SK-N-SH (cell line): ENCODE data around the gene XRCC3. TPM values are rescaled to one million over a fixed set of nuclear protein-coding genes. Genes with fewer than 3 reads are reported as not detected.

Source experiments
- CTCF ChIA-PET: fragments of 300-600, 350-600 bp; formaldehyde crosslinking; extraction: SDS; loops from one replicate; lab custom pipeline; 2021; lab: Yijun Ruan, JAX
- POLR2A ChIA-PET: fragments of 350-600 bp; sonication (Branson Sonifier 250); formaldehyde crosslinking; extraction: SDS; loops from one replicate; lab custom pipeline; 2020; ENCODE audit warnings: antibody characterized with exemption, inconsistent platforms; lab: Yijun Ruan, JAX
- DNase-seq: peaks from one replicate; pipeline ENCODE4 v3.0.0; 2012
- H2AFZ ChIP-seq: fragments of 200-600 bp; sonication (generic); 2 replicates; pipeline ENCODE4 v1.8.1; 2016; ENCODE audit warnings: antibody characterized with exemption, mild to moderate bottlenecking, low read depth
- H3F3A ChIP-seq: fragments of 200-600 bp; sonication (generic); replicated peaks from 2 replicates; pipeline ENCODE3; 2016; ENCODE audit warnings: antibody characterized with exemption, mild to moderate bottlenecking; ENCODE audit not compliant: insufficient read depth
- H3K27ac ChIP-seq, 2 experiments: fragments of 200-500 bp in 1 of 2; fragments of 200-600 bp in 1 of 2; sonication (Bioruptor generic) in 1 of 2; sonication (generic), shearing (Covaris generic) in 1 of 2; 2 replicates each; pipeline versions ENCODE4 v1.5.1 to v1.6.1; 2014 to 2016; ENCODE audit warnings: low read depth in 2 of 2, inconsistent platforms in 1 of 2, low read length in 1 of 2, mild to moderate bottlenecking in 1 of 2, mixed read lengths in 1 of 2
- H3K27me3 ChIP-seq: fragments of 200-600 bp; sonication (generic), shearing (Covaris generic); 2 replicates; pipeline ENCODE4 v1.6.1; 2016; ENCODE audit warnings: mixed run types; ENCODE audit not compliant: insufficient read depth
- H3K36me3 ChIP-seq, 2 experiments: fragments of 200-500 bp in 1 of 2; fragments of 200-600 bp in 1 of 2; sonication (Bioruptor generic) in 1 of 2; sonication (generic) in 1 of 2; replicated peaks in 1 of 2; 2 replicates each; pipeline versions ENCODE3 to v1.5.1; 2014 to 2016; ENCODE audit warnings: low read length in 1 of 2, mild to moderate bottlenecking in 1 of 2; ENCODE audit not compliant: insufficient read depth in 2 of 2, control insufficient read depth in 1 of 2
- H3K4me1 ChIP-seq, 2 experiments: fragments of 200-500 bp in 1 of 2; fragments of 200-600 bp in 1 of 2; sonication (Bioruptor generic) in 1 of 2; sonication (generic), shearing (Covaris generic) in 1 of 2; 2 replicates each; pipeline versions ENCODE4 v1.5.1 to v1.6.1; 2014 to 2016; ENCODE audit warnings: low read depth in 1 of 2, low read length in 1 of 2, mixed run types in 1 of 2; ENCODE audit not compliant: insufficient read depth in 2 of 2, control insufficient read depth in 1 of 2
- H3K4me2 ChIP-seq: fragments of 200-600 bp; sonication (generic), shearing (Covaris generic); 2 replicates; pipeline ENCODE4 v1.6.1; 2017; ENCODE audit warnings: mixed run types
- H3K4me3 ChIP-seq, 2 experiments: fragments of 200-500 bp in 1 of 2; fragments of 200-600 bp in 1 of 2; sonication (Bioruptor generic) in 1 of 2; sonication (generic), shearing (Covaris generic) in 1 of 2; 2 replicates each; pipeline versions ENCODE4 v1.5.1 to v1.8.1; 2014 to 2016; ENCODE audit warnings: low read depth in 2 of 2, inconsistent platforms in 1 of 2, low read length in 1 of 2, mild to moderate bottlenecking in 1 of 2, mixed read lengths in 1 of 2, moderate library complexity in 1 of 2
- H3K79me2 ChIP-seq: fragments of 200-600 bp; sonication (generic); 2 replicates; pipeline ENCODE4 v1.8.1; 2017; ENCODE audit warnings: mild to moderate bottlenecking; ENCODE audit not compliant: insufficient read depth
- H3K9ac ChIP-seq: fragments of 200-600 bp; sonication (generic); 2 replicates; pipeline ENCODE4 v1.6.1; 2017; ENCODE audit warnings: mixed run types
- H3K9me2 ChIP-seq: fragments of 200-600 bp; sonication (generic); 2 replicates; pipeline ENCODE4 v1.6.1; 2017; ENCODE audit warnings: mixed run types
- H3K9me3 ChIP-seq: fragments of 200-600 bp; sonication (generic); 2 replicates; pipeline ENCODE4 v1.6.1; 2017; ENCODE audit warnings: mixed run types, mild to moderate bottlenecking, moderate library complexity
- H4K20me1 ChIP-seq: fragments of 200-600 bp; sonication (generic); 2 replicates; pipeline ENCODE4 v1.6.1; 2017; ENCODE audit warnings: mild to moderate bottlenecking, mixed run types; ENCODE audit not compliant: insufficient read depth
- CHD2 ChIP-seq: fragments of 150-350 bp; IDR thresholded peaks from 2 replicates; pipeline ENCODE4 v1.6.1; 2018; ENCODE audit warnings: low read length; ENCODE audit not compliant: partially characterized antibody
- ELF1 ChIP-seq: IDR thresholded peaks from 2 replicates; pipeline ENCODE4 v1.4.0; 2012
- EP300 ChIP-seq, 2 experiments: IDR thresholded peaks; 2 replicates each; pipeline versions ENCODE4 v1.4.0 to v1.6.1; 2012; ENCODE audit warnings: borderline replicate concordance in 1 of 2, low read depth in 1 of 2, low read length in 1 of 2
- EZH2phosphoT487 ChIP-seq: fragments of 200-600 bp; sonication (generic); IDR thresholded peaks from 2 replicates; pipeline ENCODE4 v1.6.1; 2017; ENCODE audit warnings: low read depth, mixed run types, mild to moderate bottlenecking, antibody characterized with exemption, moderate library complexity, borderline replicate concordance
- FOSL2 ChIP-seq: IDR thresholded peaks from 2 replicates; pipeline ENCODE4 v1.4.0; 2012; ENCODE audit warnings: low read depth, mild to moderate bottlenecking, moderate library complexity, borderline replicate concordance
- FOXJ3 ChIP-seq: sonication (generic); formaldehyde crosslinking; IDR thresholded peaks from 2 replicates; pipeline ENCODE4 v1.5.1; 2020; ENCODE audit warnings: mild to moderate bottlenecking, missing genetic modification reagents
- FOXM1 ChIP-seq: IDR thresholded peaks from 2 replicates; pipeline ENCODE4 v1.4.0; 2012; ENCODE audit warnings: low read depth, mild to moderate bottlenecking
- GABPA ChIP-seq: IDR thresholded peaks from 2 replicates; pipeline ENCODE4 v1.4.0; 2012; ENCODE audit warnings: low read depth, mild to moderate bottlenecking
- MXI1 ChIP-seq: IDR thresholded peaks from 2 replicates; pipeline ENCODE4 v1.6.1; 2012; ENCODE audit warnings: mild to moderate bottlenecking, low read depth, low read length, improper control_type of control experiment
- POLR2AphosphoS5 ChIP-seq: IDR thresholded peaks from 2 replicates; pipeline ENCODE4 v1.6.1; 2012; ENCODE audit warnings: low read depth, low read length
- RAD21 ChIP-seq: IDR thresholded peaks from 2 replicates; pipeline ENCODE4 v1.6.1; 2012; ENCODE audit warnings: mild to moderate bottlenecking, low read length
- RFX5 ChIP-seq: IDR thresholded peaks from 2 replicates; pipeline ENCODE4 v1.6.1; 2012; ENCODE audit warnings: mild to moderate bottlenecking, improper control_type of control experiment, low read length
- TAF1 ChIP-seq: IDR thresholded peaks from 2 replicates; pipeline ENCODE4 v1.6.1; 2012; ENCODE audit warnings: low read depth, mild to moderate bottlenecking, low read length, moderate library complexity, borderline replicate concordance
- TCF12 ChIP-seq: IDR thresholded peaks from 2 replicates; pipeline ENCODE4 v1.4.0; 2012
- TEAD4 ChIP-seq: IDR thresholded peaks from 2 replicates; pipeline ENCODE4 v1.4.0; 2012; ENCODE audit warnings: mild to moderate bottlenecking, borderline replicate concordance; ENCODE audit not compliant: insufficient read depth
- YY1 ChIP-seq: IDR thresholded peaks from 2 replicates; pipeline ENCODE4 v1.4.0; 2012; ENCODE audit warnings: low read depth, mild to moderate bottlenecking
- WGBS: methylation state at CpG from one replicate; pipeline ENCODE4 v1.1.6; 2017; ENCODE audit warnings: low lambda C conversion rate; 5-methylcytosine and 5-hydroxymethylcytosine counted together
- polyA plus RNA-seq, 3 experiments: library from polyadenylated mRNA; depleted of rRNA; stranded (reverse); fragments of >200 nt; gene quantifications; 2 replicates each; pipeline ENCODE4 v1.2.3, GENCODE V29; 2012
- TF ChIP-seq, protein P1 (sequence below): IDR thresholded peaks from 2 replicates; pipeline ENCODE4 v1.4.0; 2012; ENCODE audit warnings: low read depth, borderline replicate concordance
- TF ChIP-seq, protein P2 (sequence below): IDR thresholded peaks from 2 replicates; pipeline ENCODE4; 2012
- TF ChIP-seq, protein P3 (sequence below): fragments of 200-600 bp; sonication (generic); IDR thresholded peaks from 2 replicates; pipeline ENCODE4 v1.6.1; 2017; ENCODE audit warnings: antibody characterized with exemption, mild to moderate bottlenecking, moderate library complexity
- TF ChIP-seq, protein P4 (sequence below): fragments of 150-350 bp; IDR thresholded peaks from 2 replicates; pipeline ENCODE4 v1.6.1; 2016; ENCODE audit warnings: mild to moderate bottlenecking, low read depth, low read length

Gene XRCC3
- polyA plus RNA-seq, 1 of the 3 experiments (the other 2 are of a cell fraction) = 11.7 TPM

DNA sequence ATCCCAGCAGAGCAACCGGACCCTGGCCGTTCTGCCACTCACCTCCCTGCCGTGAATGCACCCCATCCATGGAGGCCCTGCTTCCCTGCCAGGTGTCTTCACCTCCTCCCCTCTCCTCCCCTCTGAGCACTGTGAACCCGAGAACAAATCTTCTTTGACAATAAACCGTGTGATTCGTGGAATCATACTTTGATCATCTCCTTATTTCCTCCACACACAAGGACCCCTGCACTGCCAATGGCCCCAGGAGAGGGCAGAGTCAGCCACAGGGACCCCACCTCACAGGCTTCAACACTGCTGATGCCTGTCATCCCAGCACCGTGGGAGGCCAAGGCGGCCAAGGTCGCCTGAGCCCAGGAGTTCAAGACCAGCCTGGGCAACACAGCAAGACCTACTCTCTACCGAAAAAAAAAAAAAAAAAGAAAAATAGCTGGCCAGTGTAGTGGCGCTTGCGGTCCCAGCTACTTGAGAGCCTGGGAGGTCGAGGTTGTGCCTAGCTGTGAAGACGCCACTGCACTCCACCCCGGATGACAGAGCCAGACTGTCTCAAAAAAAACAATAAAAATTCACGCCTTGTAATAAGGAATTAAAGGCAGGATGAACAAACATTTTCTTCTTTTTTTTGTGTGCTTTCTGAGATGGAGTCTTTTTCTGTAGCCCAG, 1.1 kb downstream of the XRCC3 start (continued):
- TF ChIP-seq, protein P1, sequence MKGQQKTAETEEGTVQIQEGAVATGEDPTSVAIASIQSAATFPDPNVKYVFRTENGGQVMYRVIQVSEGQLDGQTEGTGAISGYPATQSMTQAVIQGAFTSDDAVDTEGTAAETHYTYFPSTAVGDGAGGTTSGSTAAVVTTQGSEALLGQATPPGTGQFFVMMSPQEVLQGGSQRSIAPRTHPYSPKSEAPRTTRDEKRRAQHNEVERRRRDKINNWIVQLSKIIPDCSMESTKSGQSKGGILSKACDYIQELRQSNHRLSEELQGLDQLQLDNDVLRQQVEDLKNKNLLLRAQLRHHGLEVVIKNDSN = no peak
- no peak for TF ChIP-seq EP300 (IDR thresholded peaks at IDR 0.05; ENCODE audit: borderline replicate concordance in 1 of 2, low read depth in 1 of 2, low read length in 1 of 2)
- TF ChIP-seq RFX5 = no peak
- TF ChIP-seq, protein P2, sequence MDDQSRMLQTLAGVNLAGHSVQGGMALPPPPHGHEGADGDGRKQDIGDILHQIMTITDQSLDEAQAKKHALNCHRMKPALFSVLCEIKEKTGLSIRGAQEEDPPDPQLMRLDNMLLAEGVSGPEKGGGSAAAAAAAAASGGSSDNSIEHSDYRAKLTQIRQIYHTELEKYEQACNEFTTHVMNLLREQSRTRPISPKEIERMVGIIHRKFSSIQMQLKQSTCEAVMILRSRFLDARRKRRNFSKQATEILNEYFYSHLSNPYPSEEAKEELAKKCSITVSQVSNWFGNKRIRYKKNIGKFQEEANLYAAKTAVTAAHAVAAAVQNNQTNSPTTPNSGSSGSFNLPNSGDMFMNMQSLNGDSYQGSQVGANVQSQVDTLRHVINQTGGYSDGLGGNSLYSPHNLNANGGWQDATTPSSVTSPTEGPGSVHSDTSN = no peak
- TF ChIP-seq POLR2AphosphoS5 = no peak
- TF ChIP-seq, all 33 proteins: peak for 0

DNA sequence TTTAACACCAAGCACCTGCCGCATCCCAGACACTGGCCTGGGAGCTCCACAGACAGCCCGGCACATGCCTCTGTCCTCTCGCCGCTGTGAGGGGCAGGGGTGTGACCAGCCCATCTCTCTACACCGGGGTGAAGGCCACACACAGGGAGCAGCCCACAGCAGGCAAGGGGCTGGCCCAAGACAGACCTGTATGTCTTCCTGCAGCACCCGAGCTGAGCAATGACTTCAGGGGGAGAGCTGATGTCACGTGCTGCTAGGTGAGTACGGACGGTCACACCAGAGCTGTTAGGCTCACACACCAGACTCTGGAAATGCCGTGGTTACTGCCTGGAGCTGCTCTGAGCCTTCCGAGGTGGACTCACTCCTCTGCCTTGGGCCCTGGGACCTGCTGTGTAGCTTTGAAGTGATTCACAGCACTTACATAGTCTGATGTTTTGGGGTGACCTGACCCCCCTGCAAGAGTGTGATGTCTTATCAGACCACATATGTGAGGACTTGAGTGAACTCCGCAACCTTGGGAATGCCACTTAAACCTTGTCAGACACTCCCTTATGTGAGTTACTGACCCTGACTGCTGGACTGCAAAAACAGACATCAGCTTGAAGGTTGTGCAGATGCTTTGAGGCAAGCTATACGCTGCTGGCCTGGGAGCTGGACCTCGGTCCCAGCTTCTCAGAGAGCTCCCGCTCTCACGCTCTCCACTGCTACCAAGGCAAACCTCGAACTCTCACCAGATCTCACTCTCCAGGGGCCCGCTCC, 1.8 kb downstream of the XRCC3 start:
- Histone ChIP-seq H3K9ac (no peak overlapping the region; the same call in 1 of the 2 replicates), H3K4me2 (no peak overlapping the region), H3K9me2 (no peaks in the 10 kb centered on the region), H3K4me1 (peaks cover 11 to 39% of the 10 kb centered on the region in 2 experiments; a peak in 2 of 4 replicates), H3K27me3 (no peaks in the 10 kb centered on the region), H4K20me1 (peaks cover 14% of the 10 kb centered on the region; the same call in 1 of the 2 replicates), H3K79me2 (peaks cover 47% of the 10 kb centered on the region), H3F3A (no peaks in the 10 kb centered on the region), H2AFZ (no peak overlapping the region), H3K4me3 (no peak overlapping the region), H3K27ac (no peak overlapping the region)
- 96% methylated on average over 13 of the region's 18 CpGs for WGBS
- DNase-seq = no peak
- no peak for TF ChIP-seq RFX5
- TF ChIP-seq MXI1 = no peak
- TF ChIP-seq CHD2 = no peak
- TF ChIP-seq, protein P3, sequence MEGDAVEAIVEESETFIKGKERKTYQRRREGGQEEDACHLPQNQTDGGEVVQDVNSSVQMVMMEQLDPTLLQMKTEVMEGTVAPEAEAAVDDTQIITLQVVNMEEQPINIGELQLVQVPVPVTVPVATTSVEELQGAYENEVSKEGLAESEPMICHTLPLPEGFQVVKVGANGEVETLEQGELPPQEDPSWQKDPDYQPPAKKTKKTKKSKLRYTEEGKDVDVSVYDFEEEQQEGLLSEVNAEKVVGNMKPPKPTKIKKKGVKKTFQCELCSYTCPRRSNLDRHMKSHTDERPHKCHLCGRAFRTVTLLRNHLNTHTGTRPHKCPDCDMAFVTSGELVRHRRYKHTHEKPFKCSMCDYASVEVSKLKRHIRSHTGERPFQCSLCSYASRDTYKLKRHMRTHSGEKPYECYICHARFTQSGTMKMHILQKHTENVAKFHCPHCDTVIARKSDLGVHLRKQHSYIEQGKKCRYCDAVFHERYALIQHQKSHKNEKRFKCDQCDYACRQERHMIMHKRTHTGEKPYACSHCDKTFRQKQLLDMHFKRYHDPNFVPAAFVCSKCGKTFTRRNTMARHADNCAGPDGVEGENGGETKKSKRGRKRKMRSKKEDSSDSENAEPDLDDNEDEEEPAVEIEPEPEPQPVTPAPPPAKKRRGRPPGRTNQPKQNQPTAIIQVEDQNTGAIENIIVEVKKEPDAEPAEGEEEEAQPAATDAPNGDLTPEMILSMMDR = no peak
- no peak for TF ChIP-seq GABPA
- no peak for TF ChIP-seq TCF12
- TF ChIP-seq YY1 = no peak
- TF ChIP-seq ELF1 = no peak
- no peak for TF ChIP-seq FOSL2
- TF ChIP-seq, protein P2 = no peak
- no peak for TF ChIP-seq FOXJ3
- no peak for TF ChIP-seq TAF1
- no peak for TF ChIP-seq EZH2phosphoT487
- no peak for TF ChIP-seq TEAD4
- TF ChIP-seq, protein P4, sequence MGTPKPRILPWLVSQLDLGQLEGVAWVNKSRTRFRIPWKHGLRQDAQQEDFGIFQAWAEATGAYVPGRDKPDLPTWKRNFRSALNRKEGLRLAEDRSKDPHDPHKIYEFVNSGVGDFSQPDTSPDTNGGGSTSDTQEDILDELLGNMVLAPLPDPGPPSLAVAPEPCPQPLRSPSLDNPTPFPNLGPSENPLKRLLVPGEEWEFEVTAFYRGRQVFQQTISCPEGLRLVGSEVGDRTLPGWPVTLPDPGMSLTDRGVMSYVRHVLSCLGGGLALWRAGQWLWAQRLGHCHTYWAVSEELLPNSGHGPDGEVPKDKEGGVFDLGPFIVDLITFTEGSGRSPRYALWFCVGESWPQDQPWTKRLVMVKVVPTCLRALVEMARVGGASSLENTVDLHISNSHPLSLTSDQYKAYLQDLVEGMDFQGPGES = no peak
- TF ChIP-seq FOXM1 = no peak
- no peak for TF ChIP-seq RAD21
- no peak for TF ChIP-seq POLR2AphosphoS5
- TF ChIP-seq, all 33 proteins: peak for 0
- H3K36me3 ChIP-seq = peaks cover 0 to 11% of the 10 kb centered on the region in 2 experiments
- no peaks in the 10 kb centered on the region for H3K9me3 ChIP-seq
- ChIA-PET POLR2A (interaction anchor here (0.9 kb wide), 1 partner anchor 12 kb away, joined by 4 read pairs; no protein-coding TSS in a partner anchor), CTCF (no interaction called here)
